NT2/D1 (cell line): Measurements from ENCODE around the gene IL17RD.

Experiments used
- DNase-seq: peaks from one replicate; pipeline ENCODE4 v3.0.0-alpha.2; 2011; ENCODE audit warnings: low read depth, low spot score
- H3K27me3 ChIP-seq: 2 replicates; pipeline ENCODE4 v1.6.0; 2011; ENCODE audit warnings: mild to moderate bottlenecking; ENCODE audit not compliant: insufficient read length, insufficient read depth
- H3K36me3 ChIP-seq: 2 replicates; pipeline ENCODE4 v1.6.1; 2011; ENCODE audit warnings: mild to moderate bottlenecking, low read length, mixed read lengths; ENCODE audit not compliant: insufficient read depth, insufficient read length
- H3K4me1 ChIP-seq: 2 replicates; pipeline ENCODE4 v1.5.1; 2011; ENCODE audit not compliant: insufficient read depth, insufficient read length
- H3K4me3 ChIP-seq: 2 replicates; pipeline ENCODE4 v1.5.1; 2011; ENCODE audit warnings: low read depth; ENCODE audit not compliant: insufficient read length
- H3K9ac ChIP-seq: 2 replicates; pipeline ENCODE4 v1.6.0; 2011; ENCODE audit warnings: low read depth; ENCODE audit not compliant: insufficient read length
- H3K9me3 ChIP-seq: 2 replicates; pipeline ENCODE4 v1.5.1; 2011; ENCODE audit warnings: mild to moderate bottlenecking, low read length; ENCODE audit not compliant: insufficient read depth
- SUZ12 ChIP-seq: IDR thresholded peaks from 2 replicates; pipeline ENCODE4 v1.6.1; 2011; ENCODE audit not compliant: insufficient read length, insufficient read depth; ENCODE audit errors: extremely low read depth
- YY1 ChIP-seq: IDR thresholded peaks from 2 replicates; pipeline ENCODE4 v1.6.1; 2011; ENCODE audit not compliant: insufficient read length, insufficient read depth
- ZNF274 ChIP-seq: IDR thresholded peaks from 2 replicates; pipeline ENCODE4 v1.6.1; 2011; ENCODE audit warnings: mild to moderate bottlenecking, low read depth, low read length

IL17RD gene

GRCh38 chr3:57098418-57099310, 66.5 kb downstream of the IL17RD start:
- no peaks in the 10 kb centered on the region for H3K9me3 ChIP-seq
- no peak overlapping the region for H3K4me3 ChIP-seq
- no peak for DNase-seq
- H3K27me3 ChIP-seq, result no peaks in the 10 kb centered on the region
- H3K36me3 ChIP-seq, result peaks cover 88% of the 10 kb centered on the region
- TF ChIP-seq ZNF274 (no peak), YY1 (no peak), SUZ12 (no peak)
- no peak overlapping the region for H3K9ac ChIP-seq
- peaks cover 2% of the 10 kb centered on the region for H3K4me1 ChIP-seq

DNA sequence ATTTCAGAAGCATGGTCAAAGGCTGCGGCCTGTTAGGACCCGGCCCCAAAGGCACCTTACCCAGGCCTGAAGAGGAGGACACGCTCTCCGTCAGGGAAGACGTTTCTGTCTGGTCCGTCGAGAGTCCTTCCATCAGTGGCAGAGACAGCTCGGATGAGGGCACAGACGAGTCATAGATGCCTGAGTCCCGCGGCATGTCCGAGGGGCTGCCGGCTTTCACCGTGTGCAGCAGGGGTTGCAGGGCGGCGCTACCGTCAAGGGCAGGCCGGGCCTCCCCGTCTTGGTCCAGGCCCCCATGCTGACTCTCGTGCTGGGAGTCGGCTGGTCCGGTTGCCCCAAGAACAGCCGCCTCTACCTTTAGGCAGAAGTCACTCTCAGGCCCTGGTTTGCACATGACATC, 67.6 kb downstream of the IL17RD start:
- no peaks in the 10 kb centered on the region for H3K27me3 ChIP-seq
- DNase-seq, result no peak
- no peak overlapping the region for H3K4me3 ChIP-seq
- no peaks in the 10 kb centered on the region for H3K9me3 ChIP-seq
- no peak overlapping the region for H3K9ac ChIP-seq
- TF ChIP-seq YY1, result no peak
- no peak for TF ChIP-seq SUZ12
- TF ChIP-seq ZNF274, result no peak
- H3K36me3 ChIP-seq, result peaks cover 89% of the 10 kb centered on the region
- H3K4me1 ChIP-seq, result peaks cover 2% of the 10 kb centered on the region

- no peak for DNase-seq
- no peak overlapping the region for H3K4me3 ChIP-seq
- no peaks in the 10 kb centered on the region for H3K9me3 ChIP-seq
- no peaks in the 10 kb centered on the region for H3K27me3 ChIP-seq
- TF ChIP-seq SUZ12 (no peak), YY1 (no peak), ZNF274 (no peak)
- H3K9ac ChIP-seq, result no peak overlapping the region
- peaks cover 2% of the 10 kb centered on the region for H3K4me1 ChIP-seq
- H3K36me3 ChIP-seq, result peaks cover 72% of the 10 kb centered on the region
Observed at GRCh38 chr3:57095363-57095762, 69.8 kb downstream of the IL17RD start.

DNA sequence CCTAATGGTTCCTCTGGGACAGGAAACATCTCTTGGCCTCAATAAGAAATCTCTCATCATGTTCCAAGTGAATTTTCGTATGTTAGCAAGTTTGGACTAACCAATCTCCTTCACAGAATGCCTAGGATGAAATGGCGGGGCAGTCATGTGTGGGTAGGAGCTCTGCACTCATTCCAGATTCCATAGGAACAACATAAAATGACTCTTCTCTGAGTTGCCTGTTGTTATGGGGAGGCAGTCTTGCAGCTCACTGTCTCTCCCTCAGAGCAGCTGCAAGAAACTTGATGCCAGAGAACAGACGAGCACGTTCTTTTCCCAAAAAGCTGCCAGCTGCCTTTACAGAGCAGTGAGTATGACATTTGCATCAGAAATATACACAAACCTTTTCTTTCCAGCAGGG, 70.6 kb downstream of the IL17RD start:
- Histone ChIP-seq H3K27me3 (no peaks in the 10 kb centered on the region), H3K36me3 (peaks cover 69% of the 10 kb centered on the region), H3K9me3 (no peaks in the 10 kb centered on the region), H3K4me3 (no peak overlapping the region), H3K4me1 (peaks cover 2% of the 10 kb centered on the region), H3K9ac (no peak overlapping the region)
- no peak for DNase-seq
- TF ChIP-seq ZNF274 (no peak), YY1 (no peak), SUZ12 (no peak)

DNA sequence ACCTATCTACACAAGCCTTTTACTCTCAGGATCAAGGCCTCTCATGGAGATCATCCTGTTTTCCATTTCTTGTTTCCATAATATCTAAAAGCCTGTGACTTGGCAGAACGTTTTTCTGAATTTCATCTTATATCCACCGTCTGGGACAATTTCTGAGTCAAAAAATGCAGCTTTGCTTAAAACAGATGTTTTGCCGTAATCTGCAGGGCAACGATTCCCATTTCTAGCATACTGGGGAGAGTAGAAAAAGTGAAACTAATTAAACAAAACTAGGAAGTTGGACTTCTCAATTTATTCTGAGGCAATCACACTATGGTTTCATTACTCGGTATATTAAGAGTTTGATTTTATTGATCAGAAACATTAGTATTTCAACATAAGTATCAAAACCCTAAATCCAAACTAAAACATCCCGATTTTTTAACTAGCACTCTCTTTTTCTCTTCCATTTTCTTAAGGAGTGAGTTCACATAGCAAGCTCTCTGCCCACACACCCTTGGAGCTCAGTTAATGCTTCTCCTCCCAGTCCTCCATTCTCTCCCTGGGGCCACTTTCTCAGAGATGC, 71.1 kb downstream of the IL17RD start:
- Histone ChIP-seq H3K4me1 (peaks cover 2% of the 10 kb centered on the region), H3K4me3 (no peak overlapping the region), H3K9ac (no peak overlapping the region), H3K9me3 (no peaks in the 10 kb centered on the region), H3K36me3 (peaks cover 65% of the 10 kb centered on the region), H3K27me3 (no peaks in the 10 kb centered on the region)
- DNase-seq, result no peak
- TF ChIP-seq YY1 (no peak), ZNF274 (no peak), SUZ12 (no peak)

DNA sequence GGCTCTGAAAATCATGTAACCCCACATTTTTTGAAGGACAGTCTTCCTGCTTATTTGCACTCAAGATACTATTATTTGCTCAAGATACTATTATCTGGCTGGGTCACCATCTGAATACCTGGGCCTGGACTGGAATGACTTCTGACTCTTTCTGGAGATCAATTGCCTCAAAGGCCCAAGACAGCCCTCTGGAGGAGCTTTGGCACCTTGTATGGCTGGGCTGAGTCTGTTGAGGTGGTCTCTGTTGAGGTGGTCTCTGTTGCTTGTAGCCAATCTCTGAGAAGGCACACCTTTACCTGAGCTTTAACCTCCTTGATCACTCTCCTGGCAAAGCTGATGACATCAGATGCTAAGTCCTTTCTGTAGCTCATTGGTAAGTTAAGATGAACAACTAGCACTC, 71.7 kb downstream of the IL17RD start:
- Histone ChIP-seq H3K4me1 (peaks cover 3% of the 10 kb centered on the region), H3K4me3 (no peak overlapping the region), H3K36me3 (peaks cover 59% of the 10 kb centered on the region), H3K9me3 (no peaks in the 10 kb centered on the region), H3K27me3 (no peaks in the 10 kb centered on the region), H3K9ac (no peak overlapping the region)
- no peak for DNase-seq
- no peak for TF ChIP-seq SUZ12
- TF ChIP-seq YY1, result no peak
- no peak for TF ChIP-seq ZNF274

GRCh38 chr3:57091521-57092273, 73.5 kb downstream of the IL17RD start:
- DNase-seq, result no peak
- H3K9me3 ChIP-seq, result no peaks in the 10 kb centered on the region
- H3K4me1 ChIP-seq, result peaks cover 5% of the 10 kb centered on the region
- no peak overlapping the region for H3K4me3 ChIP-seq
- H3K9ac ChIP-seq, result no peak overlapping the region
- peaks cover 42% of the 10 kb centered on the region for H3K36me3 ChIP-seq
- TF ChIP-seq ZNF274 (no peak), SUZ12 (no peak), YY1 (no peak)
- no peaks in the 10 kb centered on the region for H3K27me3 ChIP-seq
